Hematopoietic multipotent progenitor cell treated with erythropoietin and hydrocortisone succinate and interleukin-3 and kit ligand, for 17 days (in vitro differentiated cells): Measurements from ENCODE around the gene AMIGO2.
"Not testable (repeated sequence)": the region's sequence is repeated elsewhere in the genome, so short reads cannot be mapped to it uniquely, and the experiment has no call there.

Experiments
- DNase-seq: peaks from one replicate; pipeline ENCODE4 v3.0.0-alpha.2; 2015; ENCODE audit warnings: low spot score

The AMIGO2 gene, protein sequence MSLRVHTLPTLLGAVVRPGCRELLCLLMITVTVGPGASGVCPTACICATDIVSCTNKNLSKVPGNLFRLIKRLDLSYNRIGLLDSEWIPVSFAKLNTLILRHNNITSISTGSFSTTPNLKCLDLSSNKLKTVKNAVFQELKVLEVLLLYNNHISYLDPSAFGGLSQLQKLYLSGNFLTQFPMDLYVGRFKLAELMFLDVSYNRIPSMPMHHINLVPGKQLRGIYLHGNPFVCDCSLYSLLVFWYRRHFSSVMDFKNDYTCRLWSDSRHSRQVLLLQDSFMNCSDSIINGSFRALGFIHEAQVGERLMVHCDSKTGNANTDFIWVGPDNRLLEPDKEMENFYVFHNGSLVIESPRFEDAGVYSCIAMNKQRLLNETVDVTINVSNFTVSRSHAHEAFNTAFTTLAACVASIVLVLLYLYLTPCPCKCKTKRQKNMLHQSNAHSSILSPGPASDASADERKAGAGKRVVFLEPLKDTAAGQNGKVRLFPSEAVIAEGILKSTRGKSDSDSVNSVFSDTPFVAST

DNA sequence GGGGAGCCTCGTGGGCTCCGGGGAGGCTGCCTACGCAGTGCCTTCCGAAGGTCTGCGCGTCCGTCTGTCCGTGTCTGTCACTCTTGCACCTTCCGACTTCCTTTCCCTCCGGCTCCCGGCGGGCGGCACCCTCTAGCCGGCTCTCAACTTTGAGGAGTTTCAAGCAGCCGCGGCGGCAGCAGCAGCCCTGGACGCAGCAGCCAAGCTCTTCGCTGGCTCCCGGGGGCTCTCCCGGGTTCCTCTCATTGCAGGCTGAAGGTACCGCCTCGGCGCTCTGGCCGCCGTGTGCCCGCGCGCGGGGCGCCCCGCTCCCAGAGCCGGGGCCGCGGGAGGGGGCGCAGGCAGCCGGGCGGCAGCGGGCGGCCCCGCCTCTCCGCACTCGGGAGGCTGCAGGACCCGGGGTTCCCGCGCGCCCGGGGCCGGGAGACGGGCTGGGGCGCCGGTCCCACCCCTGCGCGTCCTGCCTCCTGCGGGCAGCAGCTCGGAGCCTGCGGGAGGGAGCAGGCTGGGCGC lies at the start of gene AMIGO2, which contains the start of gene PCED1B:
AMIGO2 (minus strand) TSS at position 492 of the 513 bp plus-strand sequence. CDS start 957 bp downstream, outside the sequence.
PCED1B (plus strand) TSS at position 154 of the 513 bp plus-strand sequence. CDS start 155,443 bp downstream, outside the sequence.
- DNase-seq = peak; percentile 54

DNA sequence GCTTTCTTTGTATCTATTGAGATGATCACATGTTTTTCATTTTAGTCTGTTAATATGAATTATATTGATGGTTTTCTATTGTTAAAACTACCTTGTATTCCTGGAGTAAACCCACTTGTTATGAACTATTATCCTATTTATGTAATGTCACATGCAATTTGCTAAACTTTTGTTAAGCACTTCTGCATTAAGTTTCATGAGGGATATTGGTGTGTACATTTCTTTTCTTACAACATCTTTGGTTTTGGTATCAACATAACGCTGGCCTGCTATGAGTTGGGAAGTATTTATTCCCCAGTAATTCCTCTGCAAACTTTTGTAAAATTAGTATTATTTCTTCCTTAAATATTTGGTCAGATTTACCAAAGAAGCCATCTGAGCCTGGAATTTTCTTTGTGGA lies 46.5 kb upstream of the AMIGO2 start:
- no peak for DNase-seq

DNA sequence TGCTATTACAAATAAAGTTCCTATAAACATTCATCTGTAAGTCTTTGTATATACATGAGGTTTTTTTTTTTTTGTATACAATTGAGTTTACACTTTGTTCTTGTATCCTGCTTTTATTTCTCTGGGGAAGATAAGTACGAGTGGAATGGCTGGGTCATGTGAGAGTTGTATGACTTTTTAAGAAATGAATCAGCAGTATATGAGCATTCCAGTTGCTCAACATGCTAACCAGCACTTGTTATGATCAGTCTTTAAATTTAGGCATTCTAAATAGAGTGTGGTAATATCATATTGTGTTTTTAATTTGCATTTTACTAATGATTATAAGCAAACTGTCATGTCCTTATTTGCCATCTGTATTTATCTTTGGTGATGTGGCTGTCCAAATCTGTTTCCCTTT lies 44.7 kb upstream of the AMIGO2 start:
- no peak for DNase-seq

DNA sequence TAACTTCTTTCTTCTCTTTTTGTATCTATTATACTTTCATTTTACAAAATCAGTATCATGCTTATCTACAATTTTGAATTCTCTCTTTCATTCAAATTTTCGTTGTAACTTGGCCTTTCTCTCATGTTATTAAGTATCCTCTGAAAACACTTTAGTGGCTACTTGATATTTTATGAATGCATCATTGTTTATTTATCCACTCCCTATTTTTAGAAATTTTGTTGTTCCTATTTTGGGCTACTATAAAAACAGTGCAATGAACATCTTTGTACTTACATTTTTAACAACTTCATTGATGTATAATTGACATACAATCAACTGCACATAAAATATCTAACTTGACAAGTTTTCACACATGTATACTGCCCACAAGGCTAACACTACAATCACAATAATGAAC lies 44.0 kb upstream of the AMIGO2 start:
- DNase-seq = no peak

DNA sequence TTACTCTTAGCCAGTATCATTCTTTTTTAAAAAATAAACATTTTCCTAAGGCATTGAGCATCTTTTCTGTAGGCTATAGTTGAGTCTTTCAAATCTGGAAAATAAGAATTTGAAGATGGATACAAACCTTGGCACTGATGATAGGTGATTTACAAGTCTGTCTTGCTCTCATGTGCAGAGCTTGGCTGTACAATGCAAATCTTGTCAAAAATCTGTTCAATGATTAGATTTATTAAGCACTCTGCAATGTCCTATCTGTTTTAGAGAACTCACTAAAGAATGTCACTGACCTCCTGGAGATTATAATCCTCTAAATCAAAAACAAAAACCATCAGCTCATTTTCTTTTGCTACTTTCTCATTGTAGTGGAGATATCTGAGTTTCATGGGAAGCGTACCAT lies 42.8 kb upstream of the AMIGO2 start:
- DNase-seq = no peak

GRCh38 chr12:47121146-47121545 lies 41.4 kb upstream of the AMIGO2 start:
- no peak for DNase-seq

DNA sequence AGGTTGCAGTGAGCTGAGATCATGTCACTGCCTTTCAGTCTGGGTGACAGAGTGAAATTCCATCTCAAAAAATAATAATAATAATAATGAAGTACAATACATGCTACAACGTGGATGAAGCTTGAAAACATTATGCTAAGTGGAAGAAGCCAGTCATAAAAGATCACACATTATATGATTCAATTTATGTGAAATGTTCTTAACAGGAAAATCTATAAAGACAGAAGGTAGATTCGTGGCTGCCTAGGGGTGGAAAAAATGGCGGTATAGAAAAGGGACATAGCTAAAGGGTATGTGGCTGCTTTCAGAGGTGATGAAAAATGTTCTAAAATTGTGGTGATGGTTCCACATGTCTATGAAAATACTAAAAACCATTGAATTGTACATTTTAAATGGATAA lies 41.0 kb upstream of the AMIGO2 start:
- no peak for DNase-seq

- DNase-seq = not testable (repeated sequence)
These were observed 37.5 kb upstream of the AMIGO2 start for GRCh38 chr12:47117305-47117704.

GRCh38 chr12:47114481-47114892 lies 34.7 kb upstream of the AMIGO2 start:
- DNase-seq = no peak

DNA sequence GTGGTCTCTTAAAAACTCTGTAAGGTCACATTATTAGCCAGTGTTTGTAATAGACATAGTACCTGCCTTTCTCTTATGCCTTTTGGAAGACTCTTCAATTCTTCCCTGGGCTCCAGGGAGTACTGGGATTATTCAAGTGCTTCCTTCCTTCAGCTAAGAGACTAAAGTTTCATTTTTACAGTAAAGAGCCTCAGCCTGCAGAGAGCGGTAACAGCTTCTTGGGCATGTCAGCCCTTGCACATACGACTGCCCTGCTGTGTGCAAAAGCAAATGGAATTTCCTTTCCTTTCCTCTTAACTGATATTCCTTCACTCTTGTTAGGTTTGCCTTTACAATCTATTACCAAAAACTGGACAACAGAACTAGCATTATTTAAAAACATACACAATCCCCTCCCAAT lies 32.9 kb upstream of the AMIGO2 start:
- DNase-seq = no peak

DNA sequence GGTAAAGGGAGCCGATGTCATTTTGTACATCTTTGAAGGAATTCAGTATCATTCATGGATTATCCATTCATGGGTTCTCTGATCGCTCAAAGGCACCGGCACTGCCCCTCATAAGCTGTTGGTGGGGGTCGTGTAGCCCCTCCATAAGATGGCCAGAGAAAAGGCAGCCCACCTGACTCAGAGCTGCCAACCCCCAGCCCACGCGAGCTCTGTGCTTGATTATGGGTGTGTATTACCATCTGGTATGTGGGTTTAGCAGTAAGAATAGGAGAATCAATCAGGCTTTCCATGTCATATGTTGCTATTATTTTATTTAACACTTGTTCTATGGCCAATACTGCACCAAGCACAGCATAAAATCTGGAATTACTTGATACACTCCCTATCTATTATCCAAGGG lies 32.1 kb upstream of the AMIGO2 start:
- DNase-seq = no peak

DNA sequence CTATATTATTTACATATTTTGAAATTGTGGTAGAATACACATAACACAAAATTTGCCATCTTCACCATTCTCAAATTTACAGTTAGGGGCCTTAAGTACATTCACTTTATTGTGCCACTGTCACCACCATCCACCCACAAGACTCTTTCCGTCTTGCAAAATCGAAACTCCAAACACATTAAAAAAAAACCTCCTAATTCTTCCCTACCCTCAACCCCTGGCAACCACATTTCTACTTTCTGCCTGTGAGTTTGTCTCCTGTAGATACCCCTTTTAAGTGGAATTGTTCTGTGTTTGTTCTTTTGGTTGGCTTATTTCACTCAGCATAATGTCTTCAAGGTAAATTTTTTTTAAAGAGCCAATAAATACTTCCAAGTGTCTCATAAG lies 31.6 kb upstream of the AMIGO2 start:
- no peak for DNase-seq

DNA sequence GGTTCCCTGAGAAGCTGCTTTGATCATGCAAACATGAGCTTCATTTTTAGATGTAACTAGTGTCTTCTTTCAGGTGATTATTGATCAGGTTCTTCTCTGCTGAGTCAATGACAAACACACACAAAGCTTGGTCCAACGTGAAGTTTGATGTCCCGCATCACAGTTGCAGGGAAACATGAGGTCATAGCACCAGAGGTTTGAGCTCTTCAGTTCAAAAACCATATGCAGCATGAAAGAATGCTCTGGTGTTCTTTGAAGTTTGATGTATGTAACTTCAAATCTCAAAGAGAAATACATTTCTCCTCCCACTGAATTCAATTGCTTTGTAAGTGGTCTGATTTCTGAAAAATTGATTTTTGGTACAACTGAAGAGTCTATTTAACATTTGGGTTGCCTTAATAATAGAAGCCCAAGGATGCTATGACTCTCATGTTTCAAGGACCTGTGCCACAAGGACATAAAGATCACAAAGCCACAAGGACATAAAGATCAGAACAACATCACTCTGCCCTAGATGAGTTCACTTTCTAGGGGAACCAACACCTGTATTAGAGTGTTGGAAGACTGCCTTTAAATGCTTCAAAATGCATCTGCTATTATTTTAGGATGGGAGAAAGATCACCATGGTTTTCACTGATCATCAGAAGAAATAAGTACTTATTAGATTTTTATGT lies 31.1 kb upstream of the AMIGO2 start:
- DNase-seq = no peak

- no peak for DNase-seq
These were observed 30.3 kb upstream of the AMIGO2 start for GRCh38 chr12:47110011-47110541.

- no peak for DNase-seq
These were observed 28.2 kb upstream of the AMIGO2 start for GRCh38 chr12:47107926-47108325.

DNA sequence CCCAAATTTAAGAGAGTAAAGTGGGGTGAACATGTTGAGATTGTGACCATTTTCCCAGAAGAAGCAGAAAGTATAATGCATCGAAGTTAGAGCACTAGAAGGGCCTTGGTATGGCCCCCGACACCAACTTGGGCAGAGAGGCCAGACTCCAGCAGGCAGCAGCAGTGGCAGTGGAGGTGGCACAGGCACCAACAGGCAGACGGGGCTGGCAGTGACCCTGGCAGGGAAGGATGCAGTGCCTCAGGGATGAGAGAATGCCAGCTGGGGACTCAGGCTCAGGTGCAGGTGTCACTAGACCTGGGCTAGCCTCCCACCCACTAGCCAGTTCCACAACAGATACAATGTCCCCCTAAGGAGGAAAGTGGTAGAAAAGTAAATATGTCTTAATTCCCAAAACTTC lies 27.7 kb upstream of the AMIGO2 start:
- no peak for DNase-seq

DNA sequence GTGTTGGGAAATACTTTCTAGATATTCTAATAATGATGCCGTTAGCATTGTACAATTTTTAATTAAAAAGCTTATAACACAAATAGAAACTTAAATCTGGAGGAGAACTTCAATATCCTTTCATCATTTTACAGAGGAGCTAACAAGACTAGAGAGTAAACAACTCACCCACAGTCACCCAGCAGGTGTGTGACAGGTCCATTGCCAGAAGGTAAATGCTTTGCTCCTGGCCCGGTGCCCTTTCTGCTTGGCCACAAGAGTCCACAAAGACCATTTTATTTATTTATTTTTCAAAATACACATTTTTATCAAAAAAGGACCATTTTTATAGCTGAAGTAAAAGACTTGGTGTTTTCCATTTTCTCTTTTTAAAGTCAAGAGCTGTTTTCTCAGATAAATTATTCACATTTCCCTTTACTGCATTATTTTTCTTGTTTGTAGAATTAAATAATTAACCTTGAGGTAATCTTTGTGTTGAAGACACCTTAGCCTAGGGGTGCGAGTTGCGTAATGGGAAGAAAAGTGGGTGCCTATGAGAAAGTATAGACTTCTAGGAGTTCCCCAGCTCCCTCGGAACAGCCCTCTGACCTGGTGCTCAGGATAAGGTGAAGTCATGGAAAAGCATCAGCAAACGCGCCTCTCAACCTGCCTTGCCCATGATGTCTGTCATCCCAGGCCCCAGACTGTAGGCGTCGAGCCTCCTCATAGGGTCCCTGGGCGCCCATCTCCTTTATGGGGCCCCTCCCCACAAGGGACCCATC lies 26.3 kb upstream of the AMIGO2 start:
- DNase-seq = no peak

DNA sequence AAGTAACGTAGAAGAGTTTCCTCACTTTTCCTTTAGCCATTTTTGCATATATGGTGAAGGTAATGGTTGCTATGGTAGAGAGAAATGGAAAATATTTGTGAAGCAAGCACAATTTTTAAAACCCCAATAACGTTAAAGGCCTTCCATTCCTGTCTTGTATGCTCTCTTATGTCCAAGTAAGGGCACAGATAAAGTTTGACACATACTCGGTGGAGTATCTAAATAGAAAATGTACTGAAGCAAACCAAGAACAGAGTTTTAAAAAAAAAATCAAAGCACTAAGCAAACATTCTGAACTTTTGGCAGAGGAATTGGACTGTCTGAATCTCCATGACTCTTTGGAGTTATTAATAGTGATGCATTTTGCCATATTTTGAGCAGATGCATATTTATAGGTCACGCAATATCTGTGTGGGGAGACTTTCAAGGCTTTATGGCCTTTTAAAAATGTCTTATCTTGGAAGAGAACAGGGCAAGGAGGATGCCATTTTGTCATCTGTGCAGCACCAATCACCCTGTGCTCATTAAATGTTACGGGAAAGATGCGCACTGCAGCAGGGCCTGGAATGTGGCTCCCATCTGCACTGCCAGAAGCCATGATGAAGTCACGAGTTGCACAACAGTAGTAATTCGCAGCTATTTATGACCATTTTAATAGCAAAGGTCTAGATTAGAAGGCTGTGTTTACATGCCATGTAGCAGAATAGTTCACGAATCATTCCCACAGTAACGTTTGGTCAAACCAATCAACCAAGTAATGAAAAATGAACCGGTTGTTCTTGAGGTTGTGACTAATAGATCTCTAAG lies 23.3 kb upstream of the AMIGO2 start:
- no peak for DNase-seq

GRCh38 chr12:47102406-47102805 lies 22.6 kb upstream of the AMIGO2 start:
- no peak for DNase-seq

DNA sequence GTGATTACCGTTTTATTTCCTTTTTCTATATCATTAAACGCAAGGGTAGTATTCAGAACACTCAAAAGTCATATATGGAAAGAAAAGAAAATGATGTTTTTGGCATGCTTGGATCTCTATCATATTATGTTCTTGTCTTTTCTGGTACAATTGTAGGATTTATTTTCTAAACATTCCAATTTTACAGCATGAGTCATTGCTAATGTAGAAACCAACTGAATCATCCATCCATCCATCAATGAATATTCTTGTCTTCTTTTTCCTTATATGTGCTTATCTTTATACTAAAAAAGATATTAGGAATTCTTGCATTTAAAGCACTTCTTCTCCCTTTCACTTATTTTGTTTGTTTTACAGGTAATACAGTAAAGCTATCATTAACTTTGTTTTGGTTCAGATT lies 20.4 kb upstream of the AMIGO2 start:
- no peak for DNase-seq

DNA sequence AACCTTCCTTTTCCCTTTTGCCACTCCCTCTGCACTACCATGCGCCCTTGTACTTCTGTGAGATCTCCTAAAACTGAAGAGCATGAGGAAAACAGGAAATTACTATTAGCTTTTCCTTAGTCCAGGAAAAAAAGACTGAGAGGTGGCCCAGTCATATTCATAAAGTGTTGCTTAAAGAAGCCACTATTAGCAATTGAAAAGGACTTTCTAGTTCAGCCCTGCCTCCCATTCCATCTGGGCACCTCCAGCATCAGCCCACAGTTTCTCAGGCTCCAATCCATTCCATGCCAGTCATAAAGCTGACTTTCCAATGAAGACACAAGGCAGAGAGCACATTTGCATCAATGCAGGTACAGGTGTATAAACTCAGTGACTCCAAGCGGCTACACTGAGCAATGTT lies 19.9 kb upstream of the AMIGO2 start:
- no peak for DNase-seq
